Renal cortex interstitium (tissue), 11 donors: ENCODE results near the gene ANKRD53. TPM values are rescaled to one million over a fixed set of nuclear protein-coding genes. Genes with fewer than 3 reads are reported as not detected.
A peak's percentile ranks its signal among the peaks of the same experiment; 100 is the strongest.
"Not testable (repeated sequence)": the region's sequence is repeated elsewhere in the genome, so short reads cannot be mapped to it uniquely, and the experiment has no call there.

Experiments used
- DNase-seq, 11 donors: peaks; one replicate each; pipeline ENCODE4 v3.0.0-alpha.2; 2013; ENCODE audit warnings: low read depth in 9 of 11, low spot score in 4 of 11; ENCODE audit errors: extremely low read depth in 1 of 11
- polyA plus RNA-seq, 3 donors: library from polyadenylated mRNA; unstranded; fragments of 120-200 nt; gene quantifications; one replicate each; pipeline ENCODE4 v1.2.1, GENCODE V29; 2013; ENCODE audit not compliant: insufficient read length in 3 of 3

ANKRD53 gene
- polyA plus RNA-seq, 3 donors = 0.75 to 1.6 (median 0.90) TPM

GRCh38 chr2:70984576-70985282, 6.3 kb downstream of the ANKRD53 start:
- DNase-seq = no peak

- no peak for DNase-seq
Observed at GRCh38 chr2:70985283-70985688, 6.9 kb downstream of the ANKRD53 start.

GRCh38 chr2:70985956-70986355, 7.5 kb downstream of the ANKRD53 start:
- no peak for DNase-seq

- no peak for DNase-seq
Observed at GRCh38 chr2:70986499-70987189, 8.2 kb downstream of the ANKRD53 start.

- no peak for DNase-seq
Observed at GRCh38 chr2:70987386-70987785, 9.0 kb downstream of the ANKRD53 start.

GRCh38 chr2:70988151-70988550, 9.7 kb downstream of the ANKRD53 start:
- DNase-seq = no peak

- no peak for DNase-seq
Observed at GRCh38 chr2:70988726-70989648, 10.6 kb downstream of the ANKRD53 start.

- DNase-seq = no peak
Observed at GRCh38 chr2:70990216-70990615, 11.8 kb downstream of the ANKRD53 start.

- DNase-seq = no peak
Observed at GRCh38 chr2:70991142-70991541, 12.7 kb downstream of the ANKRD53 start.

GRCh38 chr2:70991742-70992141, 13.3 kb downstream of the ANKRD53 start:
- DNase-seq = no peak

- DNase-seq = no peak
Observed at GRCh38 chr2:70992945-70993853, 14.8 kb downstream of the ANKRD53 start.

- DNase-seq = no peak
Observed at GRCh38 chr2:70994009-70994698, 15.7 kb downstream of the ANKRD53 start.

- peak in 10 of 11 donors; percentile 51 to 83 (median 78) for DNase-seq
Observed at GRCh38 chr2:70994699-70995425, 16.4 kb downstream of the ANKRD53 start, which contains the start of gene TEX261. Gene TEX261 (minus strand): TSS chr2:70994873. CDS start chr2:70994757, 116 bp downstream.

- DNase-seq = peak in 2 of 11 donors; percentile 28 to 37
Observed at GRCh38 chr2:70995426-70995729, 16.9 kb downstream of the ANKRD53 start.

- DNase-seq = not testable (repeated sequence)
Observed at GRCh38 chr2:70998885-70999284, 20.5 kb downstream of the ANKRD53 start.

GRCh38 chr2:70999362-70999761, 20.9 kb downstream of the ANKRD53 start:
- DNase-seq = no peak

GRCh38 chr2:70999931-71000330, 21.5 kb downstream of the ANKRD53 start:
- not testable (repeated sequence) for DNase-seq
